Neural crest cell (in vitro differentiated cells): ENCODE data around the gene ZNF723. TPM values are rescaled to one million over a fixed set of nuclear protein-coding genes. Genes with fewer than 3 reads are reported as not detected.

ENCODE experiments used
- DNase-seq: peaks from one replicate; pipeline ENCODE4 v3.0.0; 2021; ENCODE audit warnings: low read depth, mixed read lengths, low spot score
- H3K27ac Mint-ChIP-seq: one replicate; pipeline ENCODE4 v1.8.0; 2021; ENCODE audit warnings: mild to moderate bottlenecking, mixed read lengths; ENCODE audit not compliant: unreplicated experiment
- H3K27me3 Mint-ChIP-seq: 2 replicates; pipeline ENCODE4 v1.8.0; 2021; ENCODE audit warnings: low read depth, mild to moderate bottlenecking, mixed read lengths
- H3K36me3 Mint-ChIP-seq: 2 replicates; pipeline ENCODE4 v1.8.0; 2021; ENCODE audit warnings: low read depth, mild to moderate bottlenecking, mixed read lengths
- H3K4me1 Mint-ChIP-seq: 2 replicates; pipeline ENCODE4 v1.8.0; 2021; ENCODE audit warnings: mixed read lengths
- H3K4me3 Mint-ChIP-seq: one replicate; pipeline ENCODE4 v1.8.0; 2021; ENCODE audit warnings: mild to moderate bottlenecking, mixed read lengths
- H3K9me3 Mint-ChIP-seq: 2 replicates; pipeline ENCODE4 v1.8.0; 2021; ENCODE audit warnings: mixed read lengths
- total RNA-seq: library from RNA; stranded (reverse); gene quantifications from 2 replicates; pipeline ENCODE4 v1.2.1, GENCODE V29; 2021
- TF ChIP-seq, protein P1 (sequence below): fragments of 200-600 bp; sonication (generic); conservative IDR thresholded peaks from 2 replicates; pipeline ENCODE4 v1.5.0; 2021; ENCODE audit warnings: antibody characterized with exemption, mild to moderate bottlenecking

ZNF723 gene
- total RNA-seq, 1 donor from 2014 or later = not detected

DNA sequence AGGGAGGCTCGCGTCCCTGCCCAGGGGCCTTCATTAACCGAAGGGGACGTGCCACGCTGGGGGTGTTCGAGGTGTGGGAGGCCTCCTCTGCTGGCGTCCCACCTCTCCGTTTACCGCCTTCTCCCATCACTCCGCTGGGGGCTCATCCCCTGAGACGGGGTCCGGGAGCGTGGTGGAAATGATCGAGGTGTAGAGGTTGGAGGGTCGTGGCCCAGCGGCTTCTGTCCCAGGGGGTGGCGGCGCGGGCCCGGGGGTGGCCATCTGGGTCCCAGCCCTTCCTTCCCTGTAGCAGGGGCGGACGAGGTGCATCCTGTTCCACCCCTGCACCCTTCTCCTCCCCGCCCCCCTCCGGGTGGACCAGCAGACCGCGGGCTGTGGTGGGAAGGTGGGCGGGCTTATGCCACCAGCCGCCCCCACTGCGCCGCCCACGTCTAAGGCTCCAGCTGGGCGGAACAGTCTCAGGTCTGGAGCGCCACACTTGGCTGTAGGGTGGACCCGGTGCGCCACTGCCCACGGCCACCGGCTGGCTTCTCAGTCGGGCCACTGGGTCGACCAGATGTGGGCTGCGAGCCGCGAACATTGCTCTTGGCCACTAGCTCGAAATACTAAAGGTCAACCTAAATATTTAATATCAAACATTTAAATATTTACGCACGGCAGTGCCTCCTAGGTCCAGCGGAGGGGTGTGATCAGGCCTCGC lies 69.5 kb downstream of the ZNF723 start:
- H3K4me3 Mint-ChIP-seq = no peak overlapping the region
- no peaks in the 10 kb centered on the region for H3K27me3 Mint-ChIP-seq
- H3K9me3 Mint-ChIP-seq = peaks cover 6% of the 10 kb centered on the region
- no peak overlapping the region for H3K27ac Mint-ChIP-seq
- peaks cover 3% of the 10 kb centered on the region for H3K36me3 Mint-ChIP-seq
- DNase-seq = no peak
- TF ChIP-seq, protein P1, sequence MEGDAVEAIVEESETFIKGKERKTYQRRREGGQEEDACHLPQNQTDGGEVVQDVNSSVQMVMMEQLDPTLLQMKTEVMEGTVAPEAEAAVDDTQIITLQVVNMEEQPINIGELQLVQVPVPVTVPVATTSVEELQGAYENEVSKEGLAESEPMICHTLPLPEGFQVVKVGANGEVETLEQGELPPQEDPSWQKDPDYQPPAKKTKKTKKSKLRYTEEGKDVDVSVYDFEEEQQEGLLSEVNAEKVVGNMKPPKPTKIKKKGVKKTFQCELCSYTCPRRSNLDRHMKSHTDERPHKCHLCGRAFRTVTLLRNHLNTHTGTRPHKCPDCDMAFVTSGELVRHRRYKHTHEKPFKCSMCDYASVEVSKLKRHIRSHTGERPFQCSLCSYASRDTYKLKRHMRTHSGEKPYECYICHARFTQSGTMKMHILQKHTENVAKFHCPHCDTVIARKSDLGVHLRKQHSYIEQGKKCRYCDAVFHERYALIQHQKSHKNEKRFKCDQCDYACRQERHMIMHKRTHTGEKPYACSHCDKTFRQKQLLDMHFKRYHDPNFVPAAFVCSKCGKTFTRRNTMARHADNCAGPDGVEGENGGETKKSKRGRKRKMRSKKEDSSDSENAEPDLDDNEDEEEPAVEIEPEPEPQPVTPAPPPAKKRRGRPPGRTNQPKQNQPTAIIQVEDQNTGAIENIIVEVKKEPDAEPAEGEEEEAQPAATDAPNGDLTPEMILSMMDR = no peak
- H3K4me1 Mint-ChIP-seq = no peaks in the 10 kb centered on the region

Other genes starting within 250 kb of the ZNF723 start
- not detected in 2 replicates for gene ZNF492, start 198.0 kb upstream of the ZNF723 start, total RNA-seq
- gene ZNF99, start 48.1 kb upstream of the ZNF723 start, total RNA-seq = not detected in 2 replicates
- gene ZNF728, start 170.9 kb downstream of the ZNF723 start, total RNA-seq = not detected in 2 replicates